Heart left ventricle (tissue), 13 donors: Measurements from ENCODE around the gene CXCL3.

Experiments
- CTCF ChIP-seq, 12 donors: fragments of 200-600 bp; sonication (generic) in 4 of 12; IDR thresholded peaks; one replicate each; pipeline versions ENCODE4 v1.5.0 to v1.8.0; 2018 to 2022; ENCODE audit warnings: antibody characterized with exemption in 12 of 12, mild to moderate bottlenecking in 5 of 12
- POLR2A ChIP-seq, 2 donors: fragments of 450-650 bp; IDR thresholded peaks; one replicate each; pipeline ENCODE4 v1.6.1; 2017; ENCODE audit warnings: antibody characterized with exemption in 2 of 2, mild to moderate bottlenecking in 2 of 2, moderate library complexity in 2 of 2
- donor health status: ischemic (EF 13 %, LVEDD 7.1; RV severe dilation, severe dysfunction).
- donor health status: DM: no; HTN: yes; CAD: no.
- donor health status: DM: no; HTN: no; CAD: no.
- donor health status: ischemic (EF 25% LVEDD 6.9; RV normal size, moderate dysfunction).
- donor health status: ischemic (EF 25% LVEDD 5.7; RV mildly dilated, moderate dysfunction).
- donor health status: ischemic (EF 35%, LVEDD 5.7; RV mildly dilated, moderate dysfunction).
- donor health status: nonischemic (EF 11% LVEDD 7.7; RV severe dilation, severe dysfunction).
- donor health status: DM: yes; HTN: yes; CAD: no.
- donor health status: PGD.
- donor health status: ischemic (EF 29% LVEDD 5.4; RV normal size, mild dysfunction).
- donor health status: nonischemic (EF 23%, LVEDD 6.1; RV moderate dilation, normal function).

- TF ChIP-seq CTCF (IDR thresholded peaks at IDR 0.05) (no peak), POLR2A (IDR thresholded peaks at IDR 0.05) (no peak)
Measured at GRCh38 chr4:74084984-74085383, 46.5 kb upstream of the CXCL3 start.
